SK-N-SH treated with all-trans-retinoic acid at 6 μM for 48 hours (cell line): Measurements from ENCODE around the gene DOCK11.

ENCODE experiments used
- BACH2 ChIP-seq: fragments of 250-450 bp; sonication (Bioruptor Pico); IDR thresholded peaks from 2 replicates; pipeline ENCODE4 v1.9.0; 2021; ENCODE audit warnings: mild to moderate bottlenecking, borderline replicate concordance
- CSDC2 ChIP-seq: fragments of 250-450 bp; sonication (Bioruptor Pico); IDR thresholded peaks from 2 replicates; pipeline ENCODE4 v1.5.0; 2020; ENCODE audit warnings: mild to moderate bottlenecking, moderate library complexity
- PPARA ChIP-seq: fragments of 250-450 bp; sonication (Bioruptor Pico); IDR thresholded peaks from 2 replicates; pipeline ENCODE4 v1.5.0; 2020; ENCODE audit warnings: mild to moderate bottlenecking, borderline replicate concordance
- RARB ChIP-seq: fragments of 250-450 bp; sonication (Bioruptor Pico); IDR thresholded peaks from 2 replicates; pipeline ENCODE4 v1.8.0; 2021; ENCODE audit warnings: mild to moderate bottlenecking, moderate library complexity
- SNAI2 ChIP-seq: fragments of 250-450 bp; sonication (Bioruptor Pico); IDR thresholded peaks from 2 replicates; pipeline ENCODE4 v1.5.0; 2020; ENCODE audit warnings: mild to moderate bottlenecking, moderate library complexity
- TCF4 ChIP-seq: fragments of 250-450 bp; sonication (Bioruptor Pico); IDR thresholded peaks from 2 replicates; pipeline ENCODE4 v1.8.0; 2021; ENCODE audit warnings: mild to moderate bottlenecking, moderate library complexity, borderline replicate concordance
- TOX ChIP-seq: fragments of 250-450 bp; sonication (Bioruptor Pico); IDR thresholded peaks from 2 replicates; pipeline ENCODE4 v1.8.0; 2021; ENCODE audit warnings: mild to moderate bottlenecking, moderate library complexity, borderline replicate concordance
- ZFP3 ChIP-seq: fragments of 250-450 bp; sonication (Bioruptor Pico); IDR thresholded peaks from 2 replicates; pipeline ENCODE4 v1.5.0; 2020; ENCODE audit warnings: mild to moderate bottlenecking, moderate library complexity
- ZFP30 ChIP-seq: fragments of 450-650 bp; formaldehyde crosslinking; IDR thresholded peaks from 2 replicates; pipeline ENCODE4 v1.5.0; 2022; ENCODE audit warnings: mild to moderate bottlenecking, moderate library complexity
- TF ChIP-seq, protein P1 (sequence below): fragments of 250-450 bp; sonication (Bioruptor Pico); IDR thresholded peaks from 2 replicates; pipeline ENCODE4 v1.8.0; 2020; ENCODE audit warnings: mild to moderate bottlenecking, moderate library complexity, borderline replicate concordance
- TF ChIP-seq, protein P2 (sequence below): fragments of 250-450 bp; sonication (Bioruptor Pico); IDR thresholded peaks from 2 replicates; pipeline ENCODE4 v1.5.1; 2020; ENCODE audit warnings: low read depth, mild to moderate bottlenecking, moderate library complexity

GRCh38 chrX:118623062-118623461, 127.4 kb downstream of the DOCK11 start:
- TF ChIP-seq TOX (CRISPR knock-in tag) (no peak), ZFP30 (CRISPR knock-in tag) (no peak), PPARA (CRISPR knock-in tag) (no peak), TCF4 (CRISPR knock-in tag) (no peak), CSDC2 (CRISPR knock-in tag) (no peak), ZFP3 (CRISPR knock-in tag) (no peak), BACH2 (CRISPR knock-in tag) (no peak), SNAI2 (CRISPR knock-in tag) (no peak), RARB (CRISPR knock-in tag) (no peak)
- TF ChIP-seq, protein P1, sequence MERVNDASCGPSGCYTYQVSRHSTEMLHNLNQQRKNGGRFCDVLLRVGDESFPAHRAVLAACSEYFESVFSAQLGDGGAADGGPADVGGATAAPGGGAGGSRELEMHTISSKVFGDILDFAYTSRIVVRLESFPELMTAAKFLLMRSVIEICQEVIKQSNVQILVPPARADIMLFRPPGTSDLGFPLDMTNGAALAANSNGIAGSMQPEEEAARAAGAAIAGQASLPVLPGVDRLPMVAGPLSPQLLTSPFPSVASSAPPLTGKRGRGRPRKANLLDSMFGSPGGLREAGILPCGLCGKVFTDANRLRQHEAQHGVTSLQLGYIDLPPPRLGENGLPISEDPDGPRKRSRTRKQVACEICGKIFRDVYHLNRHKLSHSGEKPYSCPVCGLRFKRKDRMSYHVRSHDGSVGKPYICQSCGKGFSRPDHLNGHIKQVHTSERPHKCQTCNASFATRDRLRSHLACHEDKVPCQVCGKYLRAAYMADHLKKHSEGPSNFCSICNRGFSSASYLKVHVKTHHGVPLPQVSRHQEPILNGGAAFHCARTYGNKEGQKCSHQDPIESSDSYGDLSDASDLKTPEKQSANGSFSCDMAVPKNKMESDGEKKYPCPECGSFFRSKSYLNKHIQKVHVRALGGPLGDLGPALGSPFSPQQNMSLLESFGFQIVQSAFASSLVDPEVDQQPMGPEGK (CRISPR knock-in tag): no peak
- TF ChIP-seq, protein P2, sequence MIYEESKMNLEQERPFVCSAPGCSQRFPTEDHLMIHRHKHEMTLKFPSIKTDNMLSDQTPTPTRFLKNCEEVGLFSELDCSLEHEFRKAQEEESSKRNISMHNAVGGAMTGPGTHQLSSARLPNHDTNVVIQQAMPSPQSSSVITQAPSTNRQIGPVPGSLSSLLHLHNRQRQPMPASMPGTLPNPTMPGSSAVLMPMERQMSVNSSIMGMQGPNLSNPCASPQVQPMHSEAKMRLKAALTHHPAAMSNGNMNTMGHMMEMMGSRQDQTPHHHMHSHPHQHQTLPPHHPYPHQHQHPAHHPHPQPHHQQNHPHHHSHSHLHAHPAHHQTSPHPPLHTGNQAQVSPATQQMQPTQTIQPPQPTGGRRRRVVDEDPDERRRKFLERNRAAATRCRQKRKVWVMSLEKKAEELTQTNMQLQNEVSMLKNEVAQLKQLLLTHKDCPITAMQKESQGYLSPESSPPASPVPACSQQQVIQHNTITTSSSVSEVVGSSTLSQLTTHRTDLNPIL: no peak
